Astrocyte of the spinal cord (primary cell): ENCODE data around the gene LMNTD2.

Experiments
- DNase-seq: peaks from one replicate; pipeline ENCODE4 v3.0.0; 2011; ENCODE audit warnings: low read depth, low spot score
- H3K4me3 ChIP-seq: 2 replicates; pipeline ENCODE4 v1.5.1; 2011; ENCODE audit warnings: low read depth, mild to moderate bottlenecking, low read length, moderate library complexity
- CTCF ChIP-seq: IDR thresholded peaks from 2 replicates; pipeline ENCODE4 v1.5.1; 2012; ENCODE audit warnings: low read depth, mild to moderate bottlenecking, low read length, inconsistent platforms
- in situ Hi-C: cut with HindIII; loops from 2 replicates; pipeline ENCODE4 v1.10.0; 2017; ENCODE audit warnings: low sequenced_read_pairs

LMNTD2 gene

GRCh38 chr11:545171-545570 lies 15.4 kb downstream of the LMNTD2 start:
- TF ChIP-seq CTCF: no peak
- in situ Hi-C loops: no loop called here
- H3K4me3 ChIP-seq: no peak overlapping the region
- no peak for DNase-seq

DNA sequence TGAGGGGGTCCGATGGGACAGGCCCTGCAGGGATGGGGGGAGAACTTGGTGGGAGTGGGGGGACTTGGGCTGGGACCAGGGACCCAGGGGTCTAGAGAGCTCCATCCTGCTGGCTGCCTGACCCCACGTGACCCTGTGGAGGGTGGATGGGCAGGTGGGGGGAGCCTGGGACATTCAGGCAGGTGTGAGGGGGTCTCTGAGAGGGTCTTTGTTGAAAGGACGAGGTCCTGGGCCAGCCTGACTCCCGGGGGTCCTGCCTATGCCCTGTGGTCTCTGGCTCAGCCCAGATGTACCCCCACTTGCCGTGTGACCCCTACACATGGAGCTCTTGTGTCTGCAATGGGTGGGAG lies 15.7 kb downstream of the LMNTD2 start:
- TF ChIP-seq CTCF: no peak
- in situ Hi-C loops: no loop called here
- H3K4me3 ChIP-seq: no peak overlapping the region
- no peak for DNase-seq

DNA sequence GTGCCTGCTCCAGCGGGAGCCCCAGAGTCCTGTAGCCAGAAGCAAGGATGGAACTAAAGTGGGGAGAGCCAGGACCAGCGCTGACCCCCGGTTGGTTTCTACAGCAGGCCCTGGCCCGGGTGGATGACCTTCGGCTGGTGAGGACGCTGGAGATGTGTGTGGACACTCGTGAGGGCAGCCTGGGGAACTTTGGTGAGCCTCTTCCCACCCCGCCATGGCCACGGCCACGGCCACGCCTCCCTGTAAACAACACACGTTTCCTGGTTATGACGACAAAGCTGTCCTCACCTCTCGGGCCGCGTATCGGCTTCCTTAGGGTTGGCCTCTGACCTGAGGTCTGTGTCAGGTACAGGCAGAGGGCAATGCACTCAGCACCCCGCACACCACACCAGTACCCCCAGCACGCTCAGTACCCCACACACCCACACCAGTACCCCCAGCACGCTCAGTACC lies 19.1 kb downstream of the LMNTD2 start:
- no peak for TF ChIP-seq CTCF
- in situ Hi-C loops: no loop called here
- no peak overlapping the region for H3K4me3 ChIP-seq
- no peak for DNase-seq

- in situ Hi-C loops: no loop called here
- no peak overlapping the region for H3K4me3 ChIP-seq
- DNase-seq: no peak
- TF ChIP-seq CTCF: no peak
Measured at GRCh38 chr11:540583-541432, 19.7 kb downstream of the LMNTD2 start.

DNA sequence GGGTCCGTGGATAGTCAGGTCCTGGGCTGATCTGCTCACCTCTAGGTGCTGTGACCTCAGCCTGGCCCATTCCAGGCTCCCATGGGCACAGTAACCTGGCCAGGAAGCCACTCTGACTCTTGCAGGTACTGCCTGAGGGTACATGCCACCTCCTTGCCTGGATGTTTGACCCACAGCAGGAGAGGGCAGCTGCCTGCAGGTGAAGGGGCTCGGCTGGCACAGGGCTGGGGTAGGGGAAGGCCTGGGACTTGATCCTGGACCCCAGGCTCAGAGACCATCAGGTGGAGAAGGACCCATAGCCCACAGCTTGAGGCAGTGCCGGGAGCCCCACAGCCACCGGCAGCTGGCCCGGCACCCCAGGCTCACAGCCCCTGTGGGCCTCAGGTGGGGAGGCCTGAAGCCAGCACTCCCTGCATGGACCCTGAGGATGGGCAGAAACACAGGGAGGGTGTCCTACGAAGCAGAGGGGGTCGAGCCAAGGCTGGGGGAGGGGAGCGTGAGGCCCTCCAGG lies 20.5 kb downstream of the LMNTD2 start:
- no peak for DNase-seq
- in situ Hi-C loops: no loop called here
- no peak for TF ChIP-seq CTCF
- no peak overlapping the region for H3K4me3 ChIP-seq

GRCh38 chr11:538431-539051 lies 22.0 kb downstream of the LMNTD2 start:
- H3K4me3 ChIP-seq: no peak overlapping the region
- DNase-seq: no peak
- in situ Hi-C loops: no loop called here
- TF ChIP-seq CTCF: no peak
